OCI-LY1 (cell line): ENCODE data around the gene ZNF579.

Experiments
- EZH2 ChIP-seq: fragments of 200-600 bp; sonication (generic), shearing (Covaris generic); IDR thresholded peaks from 2 replicates; pipeline ENCODE4 v1.8.0; 2017; ENCODE audit warnings: borderline replicate concordance, mixed run types, mild to moderate bottlenecking, antibody characterized with exemption, low read length, moderate library complexity, mixed read lengths
- TF ChIP-seq, protein P1 (sequence below): fragments of 200-600 bp; sonication (generic), shearing (Covaris generic); IDR thresholded peaks from 2 replicates; pipeline ENCODE4 v1.5.1; 2017; ENCODE audit warnings: mild to moderate bottlenecking, antibody characterized with exemption, low read length, moderate library complexity, mixed read lengths

DNA sequence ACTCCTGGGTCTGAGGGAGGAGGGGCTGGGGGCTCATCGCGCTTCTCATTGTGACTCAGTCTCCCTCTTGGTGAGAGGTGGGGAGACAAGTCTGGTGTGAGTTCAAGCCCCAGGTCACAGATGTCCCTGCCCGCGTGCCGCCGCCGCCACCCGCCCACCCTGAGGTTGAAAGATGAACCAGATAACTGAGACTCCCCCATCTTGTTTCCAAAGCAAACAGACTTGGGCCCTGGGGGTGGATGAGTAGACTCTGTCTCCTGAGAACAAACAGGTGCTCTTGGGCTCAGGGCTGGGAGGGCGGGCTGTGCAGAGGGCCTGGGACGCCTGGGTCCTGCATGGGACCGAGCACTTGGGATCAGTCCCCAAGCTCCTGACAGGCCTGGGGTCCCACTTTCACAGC is 44.3 kb downstream of the ZNF579 start:
- TF ChIP-seq, protein P1, sequence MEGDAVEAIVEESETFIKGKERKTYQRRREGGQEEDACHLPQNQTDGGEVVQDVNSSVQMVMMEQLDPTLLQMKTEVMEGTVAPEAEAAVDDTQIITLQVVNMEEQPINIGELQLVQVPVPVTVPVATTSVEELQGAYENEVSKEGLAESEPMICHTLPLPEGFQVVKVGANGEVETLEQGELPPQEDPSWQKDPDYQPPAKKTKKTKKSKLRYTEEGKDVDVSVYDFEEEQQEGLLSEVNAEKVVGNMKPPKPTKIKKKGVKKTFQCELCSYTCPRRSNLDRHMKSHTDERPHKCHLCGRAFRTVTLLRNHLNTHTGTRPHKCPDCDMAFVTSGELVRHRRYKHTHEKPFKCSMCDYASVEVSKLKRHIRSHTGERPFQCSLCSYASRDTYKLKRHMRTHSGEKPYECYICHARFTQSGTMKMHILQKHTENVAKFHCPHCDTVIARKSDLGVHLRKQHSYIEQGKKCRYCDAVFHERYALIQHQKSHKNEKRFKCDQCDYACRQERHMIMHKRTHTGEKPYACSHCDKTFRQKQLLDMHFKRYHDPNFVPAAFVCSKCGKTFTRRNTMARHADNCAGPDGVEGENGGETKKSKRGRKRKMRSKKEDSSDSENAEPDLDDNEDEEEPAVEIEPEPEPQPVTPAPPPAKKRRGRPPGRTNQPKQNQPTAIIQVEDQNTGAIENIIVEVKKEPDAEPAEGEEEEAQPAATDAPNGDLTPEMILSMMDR: no peak
- no peak for TF ChIP-seq EZH2
